ENCODE measurements around the gene NF2.
"Not testable (repeated sequence)": the region's sequence is repeated elsewhere in the genome, so short reads cannot be mapped to it uniquely, and the experiment has no call there.

Gene NF2

GRCh38 chr22:29597871-29598683 is 5.4 kb upstream of the NF2 start:
- DNase-seq: not testable (repeated sequence)

- no peak for DNase-seq
Observed at GRCh38 chr22:29598684-29599020, 4.8 kb upstream of the NF2 start.

DNA sequence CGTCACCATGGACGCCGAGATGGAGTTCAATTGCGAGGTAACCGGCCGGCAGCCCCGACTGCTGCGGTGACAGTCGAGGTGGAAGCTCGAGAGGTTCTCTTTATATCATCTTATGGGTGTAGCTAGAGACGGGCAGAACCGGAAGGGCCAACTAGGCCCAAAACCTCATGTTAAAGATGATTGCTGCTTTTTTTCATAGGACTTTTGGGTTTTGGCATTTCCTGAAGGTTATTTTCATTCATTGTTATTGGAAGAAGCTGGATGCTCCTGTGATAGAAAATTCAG is 585 bp downstream of the NF2 start:
- DNase-seq: peak; percentile 42 to 51

- DNase-seq: no peak
Observed at GRCh38 chr22:29605527-29605850, 2.1 kb downstream of the NF2 start.

DNA sequence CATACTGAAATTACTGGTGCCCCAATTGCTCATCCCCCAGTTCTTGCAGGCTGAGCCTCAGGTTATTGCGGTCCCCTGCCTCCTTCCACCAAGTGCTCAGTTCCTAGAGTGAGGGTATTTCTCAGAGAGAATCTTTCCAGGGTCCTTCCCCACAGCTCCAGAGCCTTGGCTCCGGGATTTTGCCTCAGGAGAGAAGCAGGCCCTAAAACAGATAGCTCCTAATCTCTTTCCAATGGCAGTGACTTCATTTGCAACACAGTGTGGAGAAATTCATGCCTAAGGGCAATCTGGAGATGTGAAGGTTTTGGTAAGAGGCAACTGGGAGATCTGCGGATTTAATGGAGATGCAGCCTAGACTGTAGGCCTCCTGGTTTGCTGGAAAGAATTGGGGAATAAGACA is 2.9 kb downstream of the NF2 start:
- no peak for DNase-seq

- no peak for DNase-seq
Observed at GRCh38 chr22:29607426-29607825, 4.0 kb downstream of the NF2 start.

DNA sequence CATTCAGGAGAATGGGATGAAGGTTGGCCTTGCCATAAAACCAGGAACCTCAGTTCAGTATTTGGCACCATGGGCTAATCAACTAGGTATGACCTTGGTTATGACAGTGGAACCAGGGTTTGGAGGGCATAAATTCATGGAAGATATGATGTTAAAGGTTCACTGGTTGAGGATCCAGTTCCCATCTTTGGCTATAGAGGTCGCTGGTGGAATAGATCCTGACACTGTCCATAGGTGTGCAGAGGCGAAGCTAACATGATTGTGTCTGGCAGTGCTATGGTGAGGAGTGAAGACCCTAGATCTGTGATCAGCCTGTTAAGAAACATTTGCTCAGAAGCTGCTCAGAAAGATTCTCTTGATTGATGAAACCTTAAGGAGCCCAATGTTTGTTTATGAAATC is 5.7 kb downstream of the NF2 start:
- no peak for DNase-seq

GRCh38 chr22:29610780-29611179 is 7.3 kb downstream of the NF2 start:
- DNase-seq: no peak

- no peak for DNase-seq
Observed at GRCh38 chr22:29615705-29616327, 12.4 kb downstream of the NF2 start.

GRCh38 chr22:29617922-29618629 is 14.6 kb downstream of the NF2 start:
- no peak for DNase-seq

- no peak for DNase-seq
Observed at GRCh38 chr22:29621761-29622526, 18.5 kb downstream of the NF2 start.

DNA sequence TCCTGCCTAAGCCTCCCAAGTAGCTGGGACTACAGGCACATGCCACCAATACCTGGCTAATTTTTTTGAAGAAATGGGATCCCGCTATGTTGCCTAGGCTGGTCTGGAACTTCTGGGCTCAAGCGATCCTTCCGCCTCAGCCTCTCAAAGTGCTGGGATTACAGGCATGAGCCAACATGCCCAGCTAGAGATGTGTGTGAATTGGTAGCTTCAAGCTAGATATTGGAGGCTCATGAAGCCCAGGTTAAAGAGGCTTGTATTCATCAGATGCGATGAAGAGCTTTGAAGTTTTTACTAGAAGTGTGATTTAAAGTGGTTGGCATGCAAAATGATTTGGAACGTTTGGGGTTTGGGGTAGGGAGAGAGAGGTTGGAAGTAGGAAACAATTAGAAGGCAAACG is 19.6 kb downstream of the NF2 start:
- no peak for DNase-seq

DNA sequence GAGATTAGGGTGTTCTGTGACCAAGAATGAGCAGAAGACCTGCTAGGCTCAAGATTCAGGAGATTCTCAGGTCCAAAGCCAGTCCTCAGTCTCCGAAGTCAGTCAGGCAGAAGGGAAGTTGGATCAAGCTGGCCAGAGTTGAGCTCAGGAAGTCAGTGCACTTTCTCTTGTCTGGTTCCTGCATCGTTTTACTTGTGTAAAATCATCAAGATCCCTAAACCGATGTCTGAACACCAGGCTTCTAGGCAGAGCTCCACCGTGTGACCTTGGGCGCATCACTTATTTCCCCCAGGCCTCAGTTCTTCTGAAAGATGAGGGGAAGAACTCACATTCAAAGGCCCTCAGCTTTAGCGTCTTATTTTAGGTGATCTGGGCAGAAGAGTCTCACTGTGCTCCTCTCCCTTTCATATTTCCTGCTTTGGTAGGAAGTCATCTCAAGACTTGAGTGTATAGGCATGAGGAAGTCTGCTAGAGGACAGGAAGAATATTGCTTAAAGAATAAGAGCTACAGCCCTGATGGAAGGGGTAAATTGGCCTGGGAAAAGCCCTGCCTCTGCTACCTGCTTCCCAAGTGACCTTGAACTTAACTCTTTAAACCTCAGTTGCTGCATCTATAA is 20.2 kb downstream of the NF2 start:
- DNase-seq: no peak

- peak; percentile 34 to 49 for DNase-seq
Observed at GRCh38 chr22:29625090-29625825, 21.8 kb downstream of the NF2 start.

DNA sequence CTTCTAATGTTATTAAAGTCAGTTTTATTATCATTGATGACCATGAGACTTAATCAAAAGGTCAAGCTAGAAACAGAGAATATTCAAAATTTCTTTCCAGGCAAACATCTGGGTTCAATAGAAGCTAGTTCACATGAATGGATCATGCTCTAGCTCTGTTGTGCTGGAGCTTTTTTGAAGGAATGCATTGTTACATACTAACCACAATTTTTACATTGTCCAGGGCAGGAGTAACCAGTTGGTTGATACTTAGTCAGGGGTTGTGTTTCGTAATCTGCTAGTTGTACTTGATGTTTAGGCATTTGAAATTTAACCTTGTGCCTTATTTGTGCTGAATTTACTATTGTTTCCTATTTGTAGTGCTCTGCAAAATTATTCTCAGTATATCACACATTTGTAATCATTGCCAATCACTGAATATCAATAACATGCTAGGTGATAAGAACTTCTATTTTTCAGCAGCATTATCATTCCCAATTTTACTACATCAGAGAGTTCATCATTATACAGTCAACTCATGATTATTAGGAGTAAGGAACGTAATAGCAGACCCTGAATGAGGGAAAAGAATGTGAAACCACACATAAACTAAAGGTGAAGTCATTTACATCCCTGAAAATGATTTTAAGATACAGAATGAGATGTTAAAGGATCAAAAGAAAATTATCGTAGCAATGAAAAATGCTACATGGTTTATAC is 23.2 kb downstream of the NF2 start:
- no peak for DNase-seq

DNA sequence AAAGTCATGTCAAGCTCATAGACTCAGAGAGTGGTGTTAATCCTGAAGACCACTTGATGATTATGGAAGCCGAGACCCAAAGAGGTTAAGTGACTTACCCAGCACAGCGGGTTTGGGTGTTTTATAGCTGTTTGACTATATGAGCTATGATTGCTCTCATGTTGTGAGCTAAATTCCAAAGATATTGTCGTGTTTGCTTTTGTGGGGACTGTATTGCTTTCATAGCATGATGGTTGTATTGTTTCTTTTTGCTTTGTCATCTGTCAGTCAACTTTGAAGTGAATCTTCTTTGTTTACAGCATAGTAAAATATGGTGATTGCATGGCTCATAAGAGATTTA is 23.7 kb downstream of the NF2 start:
- no peak for DNase-seq

GRCh38 chr22:29628996-29629902 is 25.8 kb downstream of the NF2 start:
- no peak for DNase-seq

DNA sequence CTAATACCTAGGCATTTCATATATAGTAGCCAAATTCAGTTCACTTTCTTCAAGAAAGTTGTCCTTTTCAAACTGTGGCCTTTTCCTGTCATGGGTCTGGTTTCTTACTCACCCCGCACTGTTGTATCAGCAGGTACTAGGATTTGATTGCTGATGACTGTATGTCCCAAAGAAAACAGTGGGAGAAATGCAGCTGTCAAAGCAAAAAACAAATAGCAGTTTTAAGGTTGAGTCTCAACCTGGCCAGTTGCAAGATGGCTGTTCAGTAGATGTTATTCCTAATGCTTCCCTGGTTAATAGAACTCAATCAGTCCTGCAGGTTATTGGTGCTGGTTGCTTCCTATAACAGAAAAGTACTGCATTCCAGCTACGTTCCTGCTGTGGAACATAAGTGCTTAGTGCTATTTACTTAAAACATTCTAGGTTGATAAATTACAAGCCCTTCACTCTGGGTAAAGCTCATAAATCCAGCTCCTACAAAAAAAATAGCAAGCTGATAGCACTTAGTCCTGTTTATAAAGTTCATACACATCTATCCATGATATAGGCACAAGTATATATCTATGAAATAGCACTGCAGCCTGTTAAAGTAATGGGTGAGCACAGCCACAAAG is 26.6 kb downstream of the NF2 start:
- DNase-seq: no peak

GRCh38 chr22:29630987-29631386 is 27.6 kb downstream of the NF2 start:
- DNase-seq: no peak

- DNase-seq: no peak
Observed at GRCh38 chr22:29631725-29632124, 28.3 kb downstream of the NF2 start.

DNA sequence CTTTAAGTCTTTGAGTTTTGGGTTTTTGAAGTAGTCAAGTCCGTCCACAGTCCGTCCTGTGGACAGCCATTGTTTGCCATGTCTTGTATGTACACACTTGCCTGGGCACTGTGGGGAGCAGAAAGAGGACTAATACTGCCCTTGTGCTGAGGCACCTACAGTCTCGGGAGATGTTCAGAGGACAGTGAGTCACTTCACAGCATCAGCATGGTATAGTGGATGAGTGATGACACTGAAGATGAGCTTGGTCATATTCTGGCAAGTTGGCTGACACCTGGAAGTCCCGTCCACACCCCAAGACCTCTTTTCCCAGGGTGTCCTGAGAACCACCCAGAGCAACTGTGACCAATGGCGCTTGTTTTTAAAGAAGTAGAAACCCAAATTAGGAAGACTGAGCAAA is 29.2 kb downstream of the NF2 start:
- no peak for DNase-seq

Measured in CD4-positive, alpha-beta T cell treated with Interleukin-1 beta for 1 hour (primary cell).